Activated naive CD4-positive, alpha-beta T cell treated with anti-CD3 and anti-CD28 coated beads, Interleukin-2, amount 10 ng/mL, durations not matched to agents 7 days and 5 days (primary cell): Measurements from ENCODE around the gene ACE.

Experiments
- CTCF ChIA-PET: fragments of 350-600 bp; sonication (Branson Sonifier 250); formaldehyde crosslinking; loops from one replicate; lab custom pipeline; 2021; ENCODE audit warnings: antibody characterized with exemption; lab: Charles Lee
- DNase-seq: peaks from one replicate; pipeline ENCODE4 v3.0.0-alpha.2; 2020
- H3K27ac Mint-ChIP-seq: one replicate; pipeline ENCODE4 v1.8.0; 2021; ENCODE audit warnings: mild to moderate bottlenecking, moderate library complexity, mixed read lengths
- H3K27me3 Mint-ChIP-seq: one replicate; pipeline ENCODE4 v1.8.0; 2021; ENCODE audit warnings: mild to moderate bottlenecking, mixed read lengths
- H3K36me3 Mint-ChIP-seq: one replicate; pipeline ENCODE4 v1.8.0; 2021; ENCODE audit warnings: mixed read lengths
- H3K4me1 Mint-ChIP-seq: one replicate; pipeline ENCODE4 v1.8.0; 2021; ENCODE audit warnings: mixed read lengths
- H3K4me3 Mint-ChIP-seq: one replicate; pipeline ENCODE4 v1.8.0; 2021; ENCODE audit warnings: mild to moderate bottlenecking, moderate library complexity, mixed read lengths
- H3K9me3 Mint-ChIP-seq: one replicate; pipeline ENCODE4 v1.8.0; 2021; ENCODE audit warnings: mixed read lengths

Gene ACE

GRCh38 chr17:63481488-63481870, 4.6 kb downstream of the ACE start:
- H3K9me3 Mint-ChIP-seq = no peaks in the 10 kb centered on the region
- H3K27me3 Mint-ChIP-seq = peaks cover 55% of the 10 kb centered on the region
- no peaks in the 10 kb centered on the region for H3K36me3 Mint-ChIP-seq
- CTCF ChIA-PET = interaction anchor here (1.1 to 8.7 kb wide), 4 partner anchors 47 to 136 kb away, joined by 3 to 235 read pairs (median 5); no protein-coding TSS in a partner anchor
- H3K27ac Mint-ChIP-seq = no peak overlapping the region
- peaks cover 11% of the 10 kb centered on the region for H3K4me1 Mint-ChIP-seq
- no peak overlapping the region for H3K4me3 Mint-ChIP-seq
- DNase-seq = peak; percentile 11

DNA sequence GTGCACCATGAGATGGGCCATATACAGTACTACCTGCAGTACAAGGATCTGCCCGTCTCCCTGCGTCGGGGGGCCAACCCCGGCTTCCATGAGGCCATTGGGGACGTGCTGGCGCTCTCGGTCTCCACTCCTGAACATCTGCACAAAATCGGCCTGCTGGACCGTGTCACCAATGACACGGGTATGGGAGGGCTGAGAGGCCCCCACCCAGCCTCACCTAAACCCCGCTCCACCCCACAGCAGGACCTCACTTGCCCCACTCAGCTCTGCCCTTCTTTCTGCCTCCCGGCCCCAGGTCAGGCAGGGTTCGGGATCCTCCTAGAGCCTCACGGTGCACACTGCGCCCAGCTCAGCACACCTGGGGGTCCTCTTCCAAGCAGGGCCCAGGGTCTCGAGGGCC, 5.6 kb downstream of the ACE start:
- H3K4me1 Mint-ChIP-seq = peaks cover 10% of the 10 kb centered on the region
- no peak overlapping the region for H3K4me3 Mint-ChIP-seq
- H3K27me3 Mint-ChIP-seq = peaks cover 45% of the 10 kb centered on the region
- no peak for DNase-seq
- H3K27ac Mint-ChIP-seq = no peak overlapping the region
- CTCF ChIA-PET = interaction anchor here (1.1 to 8.7 kb wide), 3 partner anchors 55 to 129 kb away, joined by 3 to 235 read pairs (median 4); no protein-coding TSS in a partner anchor
- H3K36me3 Mint-ChIP-seq = no peaks in the 10 kb centered on the region
- H3K9me3 Mint-ChIP-seq = no peaks in the 10 kb centered on the region

DNA sequence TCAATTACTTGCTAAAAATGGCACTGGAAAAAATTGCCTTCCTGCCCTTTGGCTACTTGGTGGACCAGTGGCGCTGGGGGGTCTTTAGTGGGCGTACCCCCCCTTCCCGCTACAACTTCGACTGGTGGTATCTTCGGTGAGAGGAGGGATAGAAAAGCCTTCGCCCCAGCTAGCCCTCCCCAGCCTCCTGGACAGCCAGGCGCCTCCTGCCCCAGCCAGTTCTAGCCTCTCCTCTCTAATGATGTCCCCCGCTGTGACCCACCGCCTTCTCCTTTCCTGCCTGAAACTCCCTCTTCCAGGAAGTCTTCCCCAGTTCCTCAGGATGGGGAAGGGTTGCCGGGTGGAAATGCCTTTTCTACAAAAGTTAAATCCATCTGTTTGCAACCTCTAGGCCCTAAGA, 6.2 kb downstream of the ACE start:
- Mint-ChIP-seq H3K27ac (no peak overlapping the region), H3K4me1 (peaks cover 5% of the 10 kb centered on the region)
- CTCF ChIA-PET = interaction anchor here (1.4 to 8.7 kb wide), 2 partner anchors 55 to 76 kb away, joined by 3 to 235 read pairs; no protein-coding TSS in a partner anchor

DNA sequence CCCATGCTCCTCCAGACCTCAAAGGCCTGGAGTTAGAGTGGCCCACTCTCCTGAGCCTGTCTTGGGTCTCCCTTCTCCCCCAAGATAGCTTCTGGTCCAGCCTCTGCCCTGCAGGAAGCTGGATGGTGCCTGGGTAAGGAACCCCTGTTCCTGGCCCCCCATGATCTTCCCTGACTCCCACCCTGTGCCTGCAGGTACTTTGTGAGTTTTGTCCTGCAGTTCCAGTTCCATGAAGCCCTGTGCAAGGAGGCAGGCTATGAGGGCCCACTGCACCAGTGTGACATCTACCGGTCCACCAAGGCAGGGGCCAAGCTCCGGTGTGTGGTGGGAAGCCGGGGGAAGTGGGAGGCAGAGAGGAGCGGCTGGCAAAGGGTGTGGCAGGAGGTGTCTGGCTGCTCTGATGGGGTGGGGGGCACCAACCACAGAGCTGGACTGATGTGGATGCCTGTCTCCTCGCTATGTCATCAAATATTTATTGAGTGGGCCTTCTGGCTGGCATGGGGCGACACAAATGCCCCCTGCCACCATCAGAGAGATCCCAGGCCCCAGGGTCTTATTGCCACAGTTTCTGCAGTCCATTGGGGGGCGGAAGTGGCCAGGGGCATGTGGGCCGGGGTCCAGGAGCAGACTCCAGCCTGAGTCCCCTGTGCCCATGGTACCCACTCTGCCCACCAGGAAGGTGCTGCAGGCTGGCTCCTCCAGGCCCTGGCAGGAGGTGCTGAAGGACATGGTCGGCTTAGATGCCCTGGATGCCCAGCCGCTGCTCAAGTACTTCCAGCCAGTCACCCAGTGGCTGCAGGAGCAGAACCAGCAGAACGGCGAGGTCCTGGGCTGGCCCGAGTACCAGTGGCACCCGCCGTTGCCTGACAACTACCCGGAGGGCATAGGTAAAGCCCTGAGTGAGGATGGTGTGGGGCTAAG, 7.1 kb downstream of the ACE start:
- H3K4me3 Mint-ChIP-seq = no peak overlapping the region
- H3K4me1 Mint-ChIP-seq = peaks cover 2% of the 10 kb centered on the region
- peaks cover 31% of the 10 kb centered on the region for H3K27me3 Mint-ChIP-seq
- no peaks in the 10 kb centered on the region for H3K9me3 Mint-ChIP-seq
- CTCF ChIA-PET = interaction anchor here (1.4 to 8.7 kb wide), 2 partner anchors 56 to 77 kb away, joined by 3 to 235 read pairs; no protein-coding TSS in a partner anchor
- H3K27ac Mint-ChIP-seq = no peak overlapping the region
- no peaks in the 10 kb centered on the region for H3K36me3 Mint-ChIP-seq
- DNase-seq = no peak

More for the DNA sequence above, 6.2 kb downstream of the ACE start:
- DNase-seq = no peak
- Mint-ChIP-seq H3K9me3 (no peaks in the 10 kb centered on the region), H3K4me3 (no peak overlapping the region), H3K27me3 (peaks cover 40% of the 10 kb centered on the region), H3K36me3 (no peaks in the 10 kb centered on the region)

GRCh38 chr17:63486317-63487013, 9.6 kb downstream of the ACE start:
- no peak for DNase-seq
- CTCF ChIA-PET = interaction anchor here (0.9 to 1.4 kb wide), 2 partner anchors 8 to 60 kb away, joined by 4 to 5 read pairs; no protein-coding TSS in a partner anchor
- Mint-ChIP-seq H3K4me1 (no peaks in the 10 kb centered on the region), H3K36me3 (no peaks in the 10 kb centered on the region), H3K9me3 (no peaks in the 10 kb centered on the region), H3K4me3 (no peak overlapping the region), H3K27me3 (peaks cover 19% of the 10 kb centered on the region), H3K27ac (no peak overlapping the region)

DNA sequence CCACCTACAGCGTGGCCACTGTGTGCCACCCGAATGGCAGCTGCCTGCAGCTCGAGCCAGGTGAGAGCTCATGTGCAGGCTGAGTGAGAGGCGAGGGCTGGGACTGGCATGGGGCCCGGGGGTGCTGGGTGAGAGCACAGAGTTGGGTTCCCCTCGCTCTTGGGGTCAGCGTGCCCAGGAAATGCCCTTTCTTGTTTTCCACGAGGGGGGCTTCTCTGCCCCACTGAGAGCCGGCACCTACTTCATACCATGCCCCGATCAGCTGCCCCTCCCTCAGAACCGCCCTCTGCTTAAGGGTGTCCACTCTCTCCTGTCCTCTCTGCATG, 10.1 kb downstream of the ACE start:
- no peaks in the 10 kb centered on the region for H3K4me1 Mint-ChIP-seq
- no peak for DNase-seq
- H3K27me3 Mint-ChIP-seq = peaks cover 18% of the 10 kb centered on the region
- CTCF ChIA-PET = interaction anchor here (0.9 to 1.4 kb wide), 2 partner anchors 8 to 60 kb away, joined by 4 to 5 read pairs; no protein-coding TSS in a partner anchor
- H3K9me3 Mint-ChIP-seq = no peaks in the 10 kb centered on the region
- no peak overlapping the region for H3K4me3 Mint-ChIP-seq
- H3K27ac Mint-ChIP-seq = no peak overlapping the region
- no peaks in the 10 kb centered on the region for H3K36me3 Mint-ChIP-seq

GRCh38 chr17:63488851-63489250, 12.0 kb downstream of the ACE start:
- Mint-ChIP-seq H3K9me3 (no peaks in the 10 kb centered on the region), H3K27ac (no peak overlapping the region), H3K4me1 (no peaks in the 10 kb centered on the region), H3K4me3 (no peak overlapping the region), H3K36me3 (no peaks in the 10 kb centered on the region), H3K27me3 (peaks cover 11% of the 10 kb centered on the region)
- DNase-seq = no peak
- CTCF ChIA-PET = interaction anchor here (1.1 kb wide), 1 partner anchor 63 kb away, joined by 5 read pairs; no protein-coding TSS in a partner anchor

- Mint-ChIP-seq H3K27ac (no peak overlapping the region), H3K4me3 (no peak overlapping the region), H3K4me1 (no peaks in the 10 kb centered on the region), H3K36me3 (no peaks in the 10 kb centered on the region), H3K27me3 (peaks cover 11% of the 10 kb centered on the region), H3K9me3 (no peaks in the 10 kb centered on the region)
- no peak for DNase-seq
- CTCF ChIA-PET = interaction anchor here (0.6 kb wide), 1 partner anchor 491 kb away, joined by 4 read pairs; no protein-coding TSS in a partner anchor
Measured at GRCh38 chr17:63489291-63489690, 12.4 kb downstream of the ACE start.

- no peak overlapping the region for H3K4me3 Mint-ChIP-seq
- peaks cover 11% of the 10 kb centered on the region for H3K27me3 Mint-ChIP-seq
- no peaks in the 10 kb centered on the region for H3K9me3 Mint-ChIP-seq
- no peaks in the 10 kb centered on the region for H3K4me1 Mint-ChIP-seq
- no peaks in the 10 kb centered on the region for H3K36me3 Mint-ChIP-seq
- CTCF ChIA-PET = no interaction called here
- no peak for DNase-seq
- H3K27ac Mint-ChIP-seq = no peak overlapping the region
Measured at GRCh38 chr17:63490329-63490728, 13.5 kb downstream of the ACE start.

DNA sequence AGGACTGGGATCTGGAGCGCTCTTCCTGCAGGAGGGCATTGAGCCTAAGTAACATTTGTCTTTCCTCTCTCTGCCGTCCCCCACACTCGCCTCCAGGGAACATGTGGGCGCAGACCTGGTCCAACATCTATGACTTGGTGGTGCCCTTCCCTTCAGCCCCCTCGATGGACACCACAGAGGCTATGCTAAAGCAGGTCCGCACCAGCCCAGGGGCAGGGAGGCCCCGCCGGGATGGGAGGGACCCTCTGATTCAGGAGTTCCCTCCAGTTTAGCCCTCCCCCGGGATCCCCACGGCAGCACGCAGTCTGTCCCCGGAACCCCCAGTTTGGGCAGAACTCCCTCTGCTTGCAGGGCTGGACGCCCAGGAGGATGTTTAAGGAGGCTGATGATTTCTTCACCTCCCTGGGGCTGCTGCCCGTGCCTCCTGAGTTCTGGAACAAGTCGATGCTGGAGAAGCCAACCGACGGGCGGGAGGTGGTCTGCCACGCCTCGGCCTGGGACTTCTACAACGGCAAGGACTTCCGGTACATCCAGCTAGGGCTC, 14.1 kb downstream of the ACE start:
- no peak for DNase-seq
- Mint-ChIP-seq H3K4me3 (no peak overlapping the region), H3K36me3 (no peaks in the 10 kb centered on the region), H3K9me3 (no peaks in the 10 kb centered on the region), H3K4me1 (no peaks in the 10 kb centered on the region), H3K27ac (no peak overlapping the region), H3K27me3 (peaks cover 11% of the 10 kb centered on the region)
- CTCF ChIA-PET = no interaction called here

- CTCF ChIA-PET = no interaction called here
Measured at GRCh38 chr17:63491413-63491812, 14.6 kb downstream of the ACE start.

GRCh38 chr17:63491977-63492618, 15.2 kb downstream of the ACE start:
- DNase-seq = no peak
- no peaks in the 10 kb centered on the region for H3K4me1 Mint-ChIP-seq
- no peak overlapping the region for H3K4me3 Mint-ChIP-seq
- peaks cover 11% of the 10 kb centered on the region for H3K27me3 Mint-ChIP-seq
- H3K27ac Mint-ChIP-seq = no peak overlapping the region
- CTCF ChIA-PET = no interaction called here
- H3K9me3 Mint-ChIP-seq = no peaks in the 10 kb centered on the region
- no peaks in the 10 kb centered on the region for H3K36me3 Mint-ChIP-seq

More at GRCh38 chr17:63491413-63491812, 14.6 kb downstream of the ACE start:
- Mint-ChIP-seq H3K36me3 (no peaks in the 10 kb centered on the region), H3K27me3 (peaks cover 11% of the 10 kb centered on the region), H3K27ac (no peak overlapping the region), H3K4me1 (no peaks in the 10 kb centered on the region), H3K4me3 (no peak overlapping the region), H3K9me3 (no peaks in the 10 kb centered on the region)
- DNase-seq = no peak

- H3K27ac Mint-ChIP-seq = no peak overlapping the region
- H3K4me3 Mint-ChIP-seq = no peak overlapping the region
- no peak for DNase-seq
- H3K4me1 Mint-ChIP-seq = no peaks in the 10 kb centered on the region
- H3K27me3 Mint-ChIP-seq = peaks cover 11% of the 10 kb centered on the region
- H3K36me3 Mint-ChIP-seq = no peaks in the 10 kb centered on the region
- no peaks in the 10 kb centered on the region for H3K9me3 Mint-ChIP-seq
- CTCF ChIA-PET = no interaction called here
Measured at GRCh38 chr17:63492940-63493339, 16.1 kb downstream of the ACE start.

DNA sequence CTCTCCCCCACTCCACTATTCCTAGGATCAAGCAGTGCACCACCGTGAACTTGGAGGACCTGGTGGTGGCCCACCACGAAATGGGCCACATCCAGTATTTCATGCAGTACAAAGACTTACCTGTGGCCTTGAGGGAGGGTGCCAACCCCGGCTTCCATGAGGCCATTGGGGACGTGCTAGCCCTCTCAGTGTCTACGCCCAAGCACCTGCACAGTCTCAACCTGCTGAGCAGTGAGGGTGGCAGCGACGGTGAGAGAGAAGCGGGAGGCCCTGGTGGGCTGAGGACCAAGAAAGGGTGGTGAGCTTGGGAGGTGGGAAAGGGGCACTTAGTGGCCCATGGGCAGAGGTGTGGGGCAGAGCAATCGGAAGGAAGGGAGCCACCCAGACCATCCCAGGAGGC, 16.6 kb downstream of the ACE start:
- CTCF ChIA-PET = no interaction called here

More for the DNA sequence above, 16.6 kb downstream of the ACE start:
- no peak for DNase-seq
- Mint-ChIP-seq H3K36me3 (no peaks in the 10 kb centered on the region), H3K27ac (no peak overlapping the region), H3K27me3 (peaks cover 11% of the 10 kb centered on the region), H3K4me1 (no peaks in the 10 kb centered on the region), H3K4me3 (no peak overlapping the region), H3K9me3 (no peaks in the 10 kb centered on the region)
